D721Med (cell line): Measurements from ENCODE around the gene CFAP57.
A peak's percentile ranks its signal among the peaks of the same experiment; 100 is the strongest.

Experiments
- DNase-seq: peaks from one replicate; pipeline ENCODE4 v3.0.0; 2011; ENCODE audit warnings: low spot score; ENCODE audit not compliant: insufficient read length
- FAIRE-seq: peaks from 2 replicates; lab custom pipeline; 2011; peaks lifted over from hg19 to GRCh38; lab: Jason Lieb, UNC
- TF ChIP-seq, protein P1 (sequence below): IDR thresholded peaks from 2 replicates; pipeline ENCODE4 v1.5.1; 2012; ENCODE audit warnings: mild to moderate bottlenecking, control low read depth; ENCODE audit not compliant: insufficient read depth; ENCODE audit errors: missing control alignments

The CFAP57 gene

GRCh38 chr1:43147625-43148327 is 24.4 kb upstream of the CFAP57 start:
- FAIRE-seq (no peak), DNase-seq (peak; percentile 60)
- TF ChIP-seq, protein P1, sequence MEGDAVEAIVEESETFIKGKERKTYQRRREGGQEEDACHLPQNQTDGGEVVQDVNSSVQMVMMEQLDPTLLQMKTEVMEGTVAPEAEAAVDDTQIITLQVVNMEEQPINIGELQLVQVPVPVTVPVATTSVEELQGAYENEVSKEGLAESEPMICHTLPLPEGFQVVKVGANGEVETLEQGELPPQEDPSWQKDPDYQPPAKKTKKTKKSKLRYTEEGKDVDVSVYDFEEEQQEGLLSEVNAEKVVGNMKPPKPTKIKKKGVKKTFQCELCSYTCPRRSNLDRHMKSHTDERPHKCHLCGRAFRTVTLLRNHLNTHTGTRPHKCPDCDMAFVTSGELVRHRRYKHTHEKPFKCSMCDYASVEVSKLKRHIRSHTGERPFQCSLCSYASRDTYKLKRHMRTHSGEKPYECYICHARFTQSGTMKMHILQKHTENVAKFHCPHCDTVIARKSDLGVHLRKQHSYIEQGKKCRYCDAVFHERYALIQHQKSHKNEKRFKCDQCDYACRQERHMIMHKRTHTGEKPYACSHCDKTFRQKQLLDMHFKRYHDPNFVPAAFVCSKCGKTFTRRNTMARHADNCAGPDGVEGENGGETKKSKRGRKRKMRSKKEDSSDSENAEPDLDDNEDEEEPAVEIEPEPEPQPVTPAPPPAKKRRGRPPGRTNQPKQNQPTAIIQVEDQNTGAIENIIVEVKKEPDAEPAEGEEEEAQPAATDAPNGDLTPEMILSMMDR: no peak

GRCh38 chr1:43149889-43150288 is 22.2 kb upstream of the CFAP57 start:
- TF ChIP-seq, protein P1: no peak
- FAIRE-seq (no peak), DNase-seq (no peak)

- FAIRE-seq (no peak), DNase-seq (no peak)
- TF ChIP-seq, protein P1: no peak
Measured at GRCh38 chr1:43152866-43153265, 19.3 kb upstream of the CFAP57 start.

- TF ChIP-seq, protein P1: no peak
- FAIRE-seq (no peak), DNase-seq (no peak)
Measured at GRCh38 chr1:43153443-43153842, 18.7 kb upstream of the CFAP57 start.

GRCh38 chr1:43156026-43156425 is 16.1 kb upstream of the CFAP57 start:
- no peak for FAIRE-seq
- no peak for DNase-seq
- TF ChIP-seq, protein P1: no peak

DNA sequence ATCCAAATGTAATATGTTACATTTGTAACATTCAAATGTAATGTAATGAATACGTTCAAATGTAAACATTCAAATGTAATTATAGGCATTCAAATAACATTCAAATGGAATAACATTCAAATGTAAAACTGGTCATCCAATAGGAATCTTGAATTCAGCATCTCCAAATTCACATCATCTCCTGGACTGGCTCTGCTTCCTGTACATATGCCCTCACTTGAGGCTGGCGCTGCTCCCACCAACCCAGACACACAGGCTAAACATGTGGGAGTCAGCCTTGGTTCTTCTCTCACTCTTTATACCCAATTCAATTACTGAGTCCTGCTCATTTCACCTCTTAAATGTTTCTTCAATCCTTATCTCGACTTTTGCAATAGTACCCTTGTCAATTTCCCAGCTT is 7.0 kb upstream of the CFAP57 start:
- FAIRE-seq (no peak), DNase-seq (no peak)
- TF ChIP-seq, protein P1: no peak

GRCh38 chr1:43165765-43166164 is 6.4 kb upstream of the CFAP57 start:
- FAIRE-seq: no peak
- DNase-seq: no peak
- TF ChIP-seq, protein P1: no peak
